Neuronal stem cell (in vitro differentiated cells): ENCODE measurements around the gene SPEM2.

Experiments used
- DNase-seq: peaks from one replicate; pipeline ENCODE4 v3.0.0-alpha.2; 2013; ENCODE audit warnings: low spot score
- H2AFZ ChIP-seq: one replicate; pipeline ENCODE4 v1.6.1; 2013; ENCODE audit warnings: mild to moderate bottlenecking, low read length, inconsistent platforms
- H2AK5ac ChIP-seq: 2 replicates; pipeline ENCODE4 v1.6.1; 2013; ENCODE audit warnings: low read depth, mild to moderate bottlenecking, inconsistent platforms, low read length, moderate library complexity, mixed read lengths
- H2BK120ac ChIP-seq: 2 replicates; pipeline ENCODE4 v1.6.1; 2013; ENCODE audit warnings: low read depth, mild to moderate bottlenecking, inconsistent platforms, low read length, moderate library complexity, mixed read lengths
- H2BK12ac ChIP-seq: one replicate; pipeline ENCODE4 v1.6.1; 2013; ENCODE audit warnings: low read length, inconsistent platforms
- H2BK15ac ChIP-seq: 2 replicates; pipeline ENCODE4 v1.6.1; 2013; ENCODE audit warnings: mild to moderate bottlenecking, low read length, inconsistent platforms, mixed read lengths
- H2BK5ac ChIP-seq: one replicate; pipeline ENCODE4 v1.6.1; 2013; ENCODE audit warnings: inconsistent platforms, mild to moderate bottlenecking, low read length, moderate library complexity
- H3K14ac ChIP-seq: one replicate; pipeline ENCODE4 v1.6.1; 2013; ENCODE audit warnings: low read length, inconsistent platforms
- H3K18ac ChIP-seq: 2 replicates; pipeline ENCODE4 v1.6.1; 2013; ENCODE audit warnings: low read length, inconsistent platforms
- H3K23ac ChIP-seq: 2 replicates; pipeline ENCODE4 v1.6.1; 2013; ENCODE audit warnings: low read depth, mild to moderate bottlenecking, mixed read lengths, low read length, inconsistent platforms; ENCODE audit not compliant: poor library complexity
- H3K27ac ChIP-seq: replicated peaks from 3 replicates; pipeline ENCODE4 v1.5.1; 2013; ENCODE audit warnings: low read length, inconsistent platforms
- H3K27me3 ChIP-seq, 3 experiments: 2 replicates each; pipeline ENCODE4 v1.6.1; 2013; ENCODE audit warnings: low read length in 3 of 3, mild to moderate bottlenecking in 2 of 3, inconsistent platforms in 1 of 3, low read depth in 1 of 3, mixed read lengths in 1 of 3, moderate library complexity in 1 of 3; ENCODE audit not compliant: control insufficient read depth in 3 of 3, insufficient read depth in 3 of 3
- H3K36me3 ChIP-seq, 2 donors: replicated peaks in 1 of 2; 2 replicates each; pipeline ENCODE4 v1.6.1; 2013; ENCODE audit warnings: low read length in 2 of 2; ENCODE audit not compliant: control insufficient read depth in 2 of 2, insufficient read depth in 2 of 2
- H3K4ac ChIP-seq: 2 replicates; pipeline ENCODE4 v1.6.1; 2013; ENCODE audit warnings: inconsistent platforms, mild to moderate bottlenecking, low read length, moderate library complexity
- H3K4me1 ChIP-seq, 2 donors: 1 replicate in 1 of 2; 2 replicates in 1 of 2; pipeline ENCODE4 v1.6.1; 2013; ENCODE audit warnings: low read length in 2 of 2, low read depth in 1 of 2; ENCODE audit not compliant: control insufficient read depth in 2 of 2, insufficient read depth in 1 of 2
- H3K4me2 ChIP-seq: one replicate; pipeline ENCODE4 v1.6.1; 2013; ENCODE audit warnings: mild to moderate bottlenecking, low read length, inconsistent platforms; ENCODE audit not compliant: insufficient read depth, poor library complexity, severe bottlenecking
- H3K4me3 ChIP-seq, 2 donors: 2 replicates each; pipeline ENCODE4 v1.5.1; 2013; ENCODE audit warnings: low read length in 2 of 2, mild to moderate bottlenecking in 2 of 2, inconsistent platforms in 1 of 2, moderate library complexity in 1 of 2
- H3K79me1 ChIP-seq: one replicate; pipeline ENCODE4 v1.6.1; 2013; ENCODE audit warnings: low read depth, mild to moderate bottlenecking, inconsistent platforms, low read length, moderate library complexity
- H3K9ac ChIP-seq: one replicate; pipeline ENCODE4 v1.6.1; 2013; ENCODE audit warnings: mild to moderate bottlenecking, low read depth, low read length, inconsistent platforms; ENCODE audit not compliant: poor library complexity
- H3K9me3 ChIP-seq, 2 donors: replicated peaks in 1 of 2; 2 replicates each; pipeline versions ENCODE3 to v1.6.1; 2013; ENCODE audit warnings: low read length in 2 of 2, mild to moderate bottlenecking in 2 of 2, inconsistent platforms in 1 of 2, low read depth in 1 of 2, mixed read lengths in 1 of 2, moderate library complexity in 1 of 2; ENCODE audit not compliant: control insufficient read depth in 2 of 2, insufficient read depth in 1 of 2
- H4K8ac ChIP-seq: one replicate; pipeline ENCODE4 v1.6.1; 2013; ENCODE audit warnings: low read depth, mild to moderate bottlenecking, inconsistent platforms, low read length, moderate library complexity
- H4K91ac ChIP-seq: one replicate; pipeline ENCODE4 v1.6.1; 2013; ENCODE audit warnings: low read length, low read depth, mild to moderate bottlenecking, inconsistent platforms; ENCODE audit not compliant: poor library complexity
- WGBS, 2 donors: extraction: QIAGEN DNeasy Blood & Tissue Kit; methylation state at CpG; one replicate each; pipeline ENCODE4 v1.1.7; 2013; ENCODE audit warnings: missing lambda C conversion rate in 2 of 2, mixed read lengths in 1 of 2; ENCODE audit not compliant: insufficient read length in 2 of 2, insufficient replicate concordance in 1 of 2; ENCODE audit errors: extremely low coverage in 2 of 2; 5-methylcytosine and 5-hydroxymethylcytosine counted together

SPEM2 gene

GRCh38 chr17:7413346-7413985 is 11.9 kb upstream of the SPEM2 start:
- peak overlapping the region; percentile 8 for H2AK5ac ChIP-seq
- H2AFZ ChIP-seq: no peak overlapping the region
- peaks cover 58 to 95% of the 10 kb centered on the region in 2 donors for H3K36me3 ChIP-seq
- no peak overlapping the region for H2BK120ac ChIP-seq
- peaks cover 0 to 2% of the 10 kb centered on the region in 2 donors for H3K9me3 ChIP-seq
- H3K4me1 ChIP-seq: peaks cover 10 to 13% of the 10 kb centered on the region in 2 donors
- H3K79me1 ChIP-seq: peaks cover 10% of the 10 kb centered on the region
- H3K18ac ChIP-seq: peak overlapping the region; percentile 16
- no peak overlapping the region for H3K27ac ChIP-seq
- H2BK15ac ChIP-seq: no peak overlapping the region
- no peak for DNase-seq
- H2BK5ac ChIP-seq: no peak overlapping the region
- H3K4ac ChIP-seq: no peak overlapping the region
- no peak overlapping the region for H3K14ac ChIP-seq
- peak overlapping the region; percentile 53 for H4K91ac ChIP-seq
- no peaks in the 10 kb centered on the region for H3K27me3 ChIP-seq
- WGBS, 2 donors: no CpG with 5 or more reads among the region's 6 CpGs
- no peak overlapping the region for H3K4me2 ChIP-seq
- no peak overlapping the region for H2BK12ac ChIP-seq
- H3K23ac ChIP-seq: peak overlapping the region; percentile 57
- H4K8ac ChIP-seq: no peak overlapping the region
- no peak overlapping the region for H3K9ac ChIP-seq
- no peak overlapping the region for H3K4me3 ChIP-seq

GRCh38 chr17:7414837-7415236 is 10.6 kb upstream of the SPEM2 start:
- no peak for DNase-seq
- Histone ChIP-seq H2BK12ac (no peak overlapping the region), H3K36me3 (peaks cover 44 to 86% of the 10 kb centered on the region in 2 donors), H3K4me2 (no peak overlapping the region), H3K23ac (no peak overlapping the region), H3K27me3 (no peaks in the 10 kb centered on the region), H4K8ac (no peak overlapping the region), H3K9ac (no peak overlapping the region), H3K14ac (no peak overlapping the region), H3K4me1 (peaks cover 21 to 26% of the 10 kb centered on the region in 2 donors), H3K4ac (no peak overlapping the region), H3K9me3 (no peaks in the 10 kb centered on the region), H3K79me1 (peaks cover 7% of the 10 kb centered on the region), H2AFZ (no peak overlapping the region), H2AK5ac (no peak overlapping the region), H3K4me3 (no peak overlapping the region), H3K27ac (no peak overlapping the region), H2BK15ac (no peak overlapping the region), H2BK5ac (peak overlapping the region; percentile 5), H4K91ac (no peak overlapping the region), H3K18ac (no peak overlapping the region), H2BK120ac (no peak overlapping the region)
- WGBS, 2 donors: no CpG with 5 or more reads among the region's 14 CpGs

GRCh38 chr17:7415784-7416183 is 9.6 kb upstream of the SPEM2 start:
- Histone ChIP-seq H3K23ac (peak overlapping the region; percentile 43), H3K27ac (no peak overlapping the region), H2BK120ac (no peak overlapping the region), H2BK15ac (no peak overlapping the region), H3K4me1 (peaks cover 30 to 34% of the 10 kb centered on the region in 2 donors), H4K8ac (no peak overlapping the region), H4K91ac (no peak overlapping the region), H3K14ac (no peak overlapping the region), H3K9ac (no peak overlapping the region), H3K4me2 (no peak overlapping the region), H3K4ac (no peak overlapping the region), H2AK5ac (no peak overlapping the region), H3K9me3 (no peaks in the 10 kb centered on the region), H3K18ac (no peak overlapping the region), H2AFZ (no peak overlapping the region), H2BK5ac (no peak overlapping the region), H3K79me1 (peaks cover 4% of the 10 kb centered on the region), H2BK12ac (no peak overlapping the region), H3K36me3 (peaks cover 35 to 77% of the 10 kb centered on the region in 2 donors), H3K27me3 (no peaks in the 10 kb centered on the region), H3K4me3 (no peak overlapping the region)
- no peak for DNase-seq
- no CpG with 5 or more reads among the region's 23 CpGs for WGBS, 2 donors

- Histone ChIP-seq H3K27ac (no peak overlapping the region), H2BK15ac (no peak overlapping the region), H3K4ac (no peak overlapping the region), H3K9me3 (no peaks in the 10 kb centered on the region), H2AK5ac (no peak overlapping the region), H3K27me3 (no peaks in the 10 kb centered on the region), H3K36me3 (peaks cover 31 to 72% of the 10 kb centered on the region in 2 donors), H3K18ac (no peak overlapping the region), H4K91ac (no peak overlapping the region), H3K23ac (no peak overlapping the region), H2BK12ac (no peak overlapping the region), H3K14ac (no peak overlapping the region), H3K9ac (no peak overlapping the region), H3K4me2 (no peak overlapping the region), H4K8ac (no peak overlapping the region), H2BK5ac (no peak overlapping the region), H2BK120ac (no peak overlapping the region), H3K4me3 (no peak overlapping the region), H3K4me1 (peaks cover 32 to 39% of the 10 kb centered on the region in 2 donors), H2AFZ (no peak overlapping the region), H3K79me1 (peaks cover 4% of the 10 kb centered on the region)
- no peak for DNase-seq
- no CpG with 5 or more reads among the region's 6 CpGs for WGBS, 2 donors
These were observed 9.1 kb upstream of the SPEM2 start for GRCh38 chr17:7416323-7416722.
